ENCODE data around the gene CERCAM.

CERCAM gene

DNA sequence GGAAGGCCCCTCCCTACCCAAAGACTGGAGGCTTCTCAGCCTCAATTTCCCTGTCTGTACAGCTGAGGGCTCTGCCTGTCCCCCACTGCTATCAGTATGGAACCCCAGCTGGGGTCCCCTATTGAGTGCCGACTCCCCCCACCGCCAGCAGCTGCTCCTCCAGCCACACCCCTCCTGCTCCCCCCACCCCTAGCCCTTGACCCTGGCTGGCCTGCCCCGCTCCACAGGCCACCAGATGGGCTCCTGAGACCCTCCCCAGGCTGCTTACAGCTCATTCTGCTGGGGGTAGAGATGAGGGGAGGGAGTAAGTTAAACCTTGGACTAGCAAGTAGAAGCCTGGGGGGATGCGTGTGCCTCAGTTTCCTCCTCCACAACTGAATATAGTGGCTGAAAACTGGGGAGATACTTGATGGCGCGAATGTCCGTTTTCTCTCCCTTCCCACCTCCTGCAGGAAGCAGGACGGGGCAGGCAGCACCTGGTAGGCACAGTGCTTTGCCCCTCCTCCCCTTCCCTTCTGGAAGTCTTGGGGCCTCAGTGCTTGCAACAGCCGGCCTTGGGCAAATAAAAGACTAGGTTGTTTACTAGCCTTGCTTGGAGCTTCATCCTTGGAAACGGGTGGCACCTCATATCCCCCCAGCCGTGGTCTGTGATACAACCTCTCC is 30.4 kb upstream of the CERCAM start:
- H3K27ac ChIP-seq = no peak overlapping the region
- TF ChIP-seq CTCF (conservative IDR thresholded peaks at IDR 0.05) = no peak

- no peak for TF ChIP-seq CTCF (conservative IDR thresholded peaks at IDR 0.05)
- H3K27ac ChIP-seq = no peak overlapping the region
Observed at GRCh38 chr9:128390813-128391711, 29.6 kb upstream of the CERCAM start.

DNA sequence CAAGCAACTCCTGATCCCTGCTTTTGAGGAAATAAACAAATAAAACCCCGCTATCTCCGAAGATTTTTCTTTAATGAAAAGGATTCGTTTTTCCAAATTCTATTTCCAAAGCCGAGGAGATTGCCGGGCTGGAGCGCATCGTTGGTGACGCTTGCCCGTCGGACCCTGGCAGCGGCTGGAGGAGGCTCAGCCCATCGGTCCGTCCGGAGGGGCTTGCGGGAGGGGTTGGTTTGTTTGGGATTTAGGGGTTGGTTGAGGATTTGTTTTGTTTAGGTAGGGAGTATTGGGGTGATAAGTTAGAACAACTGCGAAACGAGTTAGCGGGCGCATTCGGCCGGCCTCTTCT is 28.7 kb upstream of the CERCAM start:
- no peak overlapping the region for H3K27ac ChIP-seq
- no peak for TF ChIP-seq CTCF (conservative IDR thresholded peaks at IDR 0.05)

- H3K27ac ChIP-seq = no peak overlapping the region
- no peak for TF ChIP-seq CTCF (conservative IDR thresholded peaks at IDR 0.05)
Observed at GRCh38 chr9:128392302-128393144, 28.1 kb upstream of the CERCAM start.

DNA sequence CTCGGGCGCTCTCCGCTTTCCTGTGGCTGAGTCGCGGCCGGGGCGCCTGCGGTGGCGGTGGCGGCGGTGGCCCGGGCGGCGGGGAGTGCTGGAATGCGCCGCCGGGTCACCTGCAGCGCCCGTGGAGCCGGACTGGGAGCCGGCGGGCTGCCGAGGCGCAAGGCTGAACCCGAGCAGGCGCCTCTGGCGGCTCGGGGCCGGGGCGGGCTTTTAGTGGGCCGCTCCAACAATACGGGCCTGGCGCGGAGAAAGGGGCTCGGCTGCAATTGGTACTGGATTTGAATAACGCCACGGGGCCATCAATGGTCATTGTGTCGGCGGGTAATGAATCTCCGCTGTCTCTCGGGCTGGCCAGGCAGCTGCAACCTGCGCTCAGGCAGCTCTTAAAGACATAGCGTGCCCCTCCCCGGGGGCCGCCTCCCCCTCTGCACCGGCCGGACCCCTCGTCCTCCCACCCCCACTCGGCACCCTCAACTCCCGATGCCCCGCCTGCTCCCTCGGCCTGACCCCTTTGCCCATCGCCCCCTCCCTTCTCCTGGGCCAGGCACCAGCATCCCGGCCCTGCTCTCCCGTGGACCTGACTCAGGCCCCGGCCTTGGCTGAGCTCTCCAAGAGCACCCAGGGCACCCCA is 27.4 kb upstream of the CERCAM start:
- no peak for TF ChIP-seq CTCF (conservative IDR thresholded peaks at IDR 0.05)
- H3K27ac ChIP-seq = no peak overlapping the region

- no peak overlapping the region for H3K27ac ChIP-seq
- TF ChIP-seq CTCF (conservative IDR thresholded peaks at IDR 0.05) = no peak
Observed at GRCh38 chr9:128393970-128394369, 26.7 kb upstream of the CERCAM start.
